GM06990 (cell line): Measurements from ENCODE around the gene GOLGA8F.
"Not testable (repeated sequence)": the region's sequence is repeated elsewhere in the genome, so short reads cannot be mapped to it uniquely, and the experiment has no call there.

Experiments used
- DNase-seq: peaks from one replicate; pipeline ENCODE4 v3.0.0-alpha.2; 2011; ENCODE audit not compliant: insufficient read length; ENCODE audit errors: extremely low read depth
- H3K27me3 ChIP-seq: replicated peaks from 2 replicates; pipeline ENCODE4 v1.6.0; 2011; ENCODE audit warnings: low read length; ENCODE audit not compliant: control insufficient read depth, insufficient read depth
- H3K36me3 ChIP-seq: 2 replicates; pipeline ENCODE4 v1.5.1; 2011; ENCODE audit warnings: low read length; ENCODE audit not compliant: control insufficient read depth, insufficient read depth
- H3K4me3 ChIP-seq: replicated peaks from 2 replicates; pipeline ENCODE4 v1.5.1; 2011; ENCODE audit warnings: low read depth, mild to moderate bottlenecking, control low read depth, low read length

Gene GOLGA8F, protein sequence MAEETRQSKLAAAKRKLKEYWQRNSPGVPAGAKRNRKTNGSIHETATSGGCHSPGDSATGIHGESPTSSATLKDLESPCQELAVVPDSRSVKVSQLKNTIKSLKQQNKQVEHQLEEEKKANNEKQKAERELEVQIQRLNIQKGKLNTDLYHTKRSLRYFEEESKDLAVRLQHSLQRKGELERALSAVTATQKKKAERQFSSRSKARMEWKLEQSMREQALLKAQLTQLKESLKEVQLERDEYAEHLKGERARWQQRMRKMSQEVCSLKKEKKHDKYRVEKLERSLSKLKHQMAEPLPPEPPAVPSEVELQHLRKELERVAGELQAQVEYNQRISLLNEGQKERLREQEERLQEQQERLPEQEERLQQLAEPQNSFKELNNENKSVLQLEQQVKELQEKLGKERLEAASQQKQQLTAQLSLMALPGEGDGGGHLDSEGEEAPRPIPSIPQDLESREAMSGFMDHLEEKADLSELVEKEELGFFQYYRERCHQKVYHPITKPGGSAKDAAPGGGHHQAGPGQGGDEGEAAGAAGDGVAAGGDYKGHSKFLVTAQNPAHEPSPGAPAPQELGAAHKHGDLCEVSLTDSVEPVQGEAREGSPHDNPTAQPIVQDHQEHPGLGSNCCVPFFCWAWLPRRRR

GRCh38 chr15:28378364-28378763 is at the start of gene GOLGA8F:
Gene GOLGA8F, plus strand, starts transcription at chr15:28378664. Its CDS starts 98 bp downstream, at chr15:28378762.
- not testable (repeated sequence) for H3K36me3 ChIP-seq, H3K4me3 ChIP-seq, DNase-seq, H3K27me3 ChIP-seq

DNA sequence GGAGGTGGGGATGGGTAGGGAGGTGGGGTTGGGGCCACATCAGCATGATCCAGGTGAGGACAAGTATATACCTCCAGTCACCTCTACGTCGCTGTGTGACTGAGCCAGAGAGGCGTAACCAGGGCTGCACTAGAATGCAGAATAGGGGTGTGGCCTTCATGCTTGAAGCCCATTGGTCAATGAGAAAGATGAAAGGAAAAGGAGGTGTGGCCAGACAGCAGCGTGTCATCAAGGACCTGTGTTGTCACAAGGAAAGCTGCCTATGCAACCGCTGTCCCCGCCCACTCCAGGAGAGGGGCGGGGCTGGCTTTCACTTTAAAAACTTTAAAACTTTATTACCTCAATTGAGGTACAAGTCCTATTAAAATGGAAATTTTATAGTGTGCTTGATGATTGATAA is 20.5 kb upstream of the GOLGA8F start, which contains the start of gene GOLGA6L24:
GOLGA6L24 (minus strand) TSS at position 101 of the 400 bp plus-strand sequence; CDS start at position 40, 61 bp downstream.
- DNase-seq, H3K36me3 ChIP-seq, H3K4me3 ChIP-seq, H3K27me3 ChIP-seq: not testable (repeated sequence)

DNA sequence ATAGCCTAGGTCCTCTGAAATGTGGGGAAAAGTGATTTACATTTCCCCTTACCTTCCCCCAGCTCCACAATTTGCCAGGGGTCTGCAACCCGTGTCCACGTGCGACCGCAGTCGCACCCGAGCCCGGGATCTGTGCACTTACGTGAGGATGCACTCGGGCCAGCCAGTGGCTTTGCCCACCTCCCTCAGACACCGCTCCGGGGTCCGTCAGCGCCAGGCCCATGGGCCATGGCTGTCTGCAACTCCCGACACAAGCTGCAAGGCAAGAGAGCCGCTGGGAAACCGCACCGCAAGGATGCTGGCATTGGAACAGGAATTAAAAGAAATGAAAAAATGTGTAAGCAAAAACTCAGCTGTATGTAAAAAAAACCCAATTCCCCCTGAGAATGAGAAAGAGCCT is 13.0 kb upstream of the GOLGA8F start:
- H3K4me3 ChIP-seq, H3K36me3 ChIP-seq, H3K27me3 ChIP-seq, DNase-seq: not testable (repeated sequence)

GRCh38 chr15:28380053-28380452 is 1.6 kb downstream of the GOLGA8F start:
- not testable (repeated sequence) for DNase-seq, H3K4me3 ChIP-seq, H3K27me3 ChIP-seq, H3K36me3 ChIP-seq

DNA sequence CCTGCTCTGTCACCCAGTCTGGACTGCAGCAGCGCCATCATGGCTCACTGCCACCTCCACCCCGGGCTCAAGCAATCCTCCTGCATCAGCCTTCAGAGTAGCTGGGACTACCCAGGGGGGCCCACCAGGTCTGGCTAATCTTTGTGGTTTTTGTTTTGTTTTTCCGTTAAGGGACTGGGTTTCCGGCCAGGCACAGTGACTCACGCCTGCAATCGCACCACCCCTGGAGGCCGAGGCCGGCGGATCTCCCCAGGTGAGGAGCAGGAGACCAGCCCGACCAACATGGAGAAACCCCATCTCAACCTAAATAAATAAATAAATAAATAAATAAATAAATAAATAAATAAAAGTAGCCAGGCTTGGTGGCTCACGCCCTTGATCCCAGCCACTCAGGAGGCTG is 17.6 kb downstream of the GOLGA8F start:
- not testable (repeated sequence) for H3K36me3 ChIP-seq, H3K4me3 ChIP-seq, DNase-seq, H3K27me3 ChIP-seq

DNA sequence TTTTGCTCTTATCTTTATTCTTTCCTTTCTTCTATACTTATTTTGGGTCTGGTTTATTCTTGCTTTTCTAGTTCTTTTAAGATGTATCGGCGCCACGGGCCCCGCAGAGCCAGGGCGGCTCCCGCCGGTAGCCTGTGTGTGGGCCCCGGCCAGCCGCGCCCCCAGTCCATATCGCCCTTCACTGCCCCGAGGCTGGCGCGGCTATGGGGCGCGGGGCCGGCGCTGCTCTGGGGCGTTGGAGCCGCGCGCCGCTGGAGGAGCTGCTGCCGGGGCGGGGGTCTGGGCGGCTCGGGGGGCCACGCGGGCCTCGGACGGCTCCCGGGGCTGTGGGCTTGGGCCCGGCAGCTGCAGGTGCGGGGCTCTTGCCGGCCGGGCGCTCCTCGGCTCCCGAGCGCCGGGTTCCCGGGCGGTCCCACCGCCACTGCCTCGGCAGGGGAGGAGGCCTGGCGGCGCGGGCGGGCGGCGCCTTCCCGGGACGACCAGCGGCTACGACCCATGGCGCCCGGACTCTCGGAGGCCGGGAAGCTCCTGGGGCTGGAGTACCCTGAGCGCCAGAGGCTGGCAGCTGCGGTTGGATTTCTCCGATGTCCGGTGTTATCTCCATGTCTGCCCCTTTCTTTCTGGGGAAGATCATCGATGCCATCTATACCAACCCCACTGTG is 24.4 kb downstream of the GOLGA8F start:
- not testable (repeated sequence) for H3K36me3 ChIP-seq, H3K27me3 ChIP-seq, DNase-seq, H3K4me3 ChIP-seq

DNA sequence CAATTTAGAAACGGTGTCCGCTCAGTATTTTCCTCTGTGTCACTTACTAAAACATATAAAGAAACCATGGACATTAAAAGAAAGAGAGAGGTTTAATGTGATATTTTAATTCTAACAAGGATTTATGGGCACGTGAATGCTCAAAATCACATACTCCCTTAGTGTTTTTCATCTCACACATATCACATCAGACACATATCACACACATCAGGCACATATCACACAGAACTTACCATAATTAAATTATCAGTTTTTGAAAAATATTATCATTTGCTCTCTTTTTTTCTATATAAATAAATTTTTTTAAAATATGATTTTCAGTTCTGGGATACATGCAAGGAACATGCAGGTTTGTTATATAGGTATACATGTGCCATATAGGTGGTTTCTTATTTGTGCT is 42.0 kb downstream of the GOLGA8F start:
- H3K27me3 ChIP-seq, DNase-seq, H3K4me3 ChIP-seq: not testable (repeated sequence)

GRCh38 chr15:28435594-28435993 is 57.1 kb downstream of the GOLGA8F start:
- H3K27me3 ChIP-seq, H3K36me3 ChIP-seq, H3K4me3 ChIP-seq, DNase-seq: not testable (repeated sequence)

More for the DNA sequence above, 42.0 kb downstream of the GOLGA8F start:
- not testable (repeated sequence) for H3K36me3 ChIP-seq
